T-helper 1 cell treated with Interleukin-12 subunit alpha and Interleukin-12 subunit beta and Interleukin-4 antibody, amounts not matched to agents 30 ng/mL and 1 ng/mL, for 36 hours (primary cell): ENCODE measurements around the gene TOP1. TPM values are rescaled to one million over a fixed set of nuclear protein-coding genes. Genes with fewer than 3 reads are reported as not detected.

Source experiments
- intact Hi-C: fragments of 100-400 bp; cut with micrococcal nuclease; formaldehyde crosslinking; loops from one replicate; pipeline ENCODE4 v1.15.1; 2024
- total RNA-seq: library from RNA; stranded (reverse); gene quantifications from 2 replicates; pipeline ENCODE4 v1.2.3, GENCODE V29; 2022

The TOP1 gene
- total RNA-seq, 1 donor from 2014 or later, result 98.4 TPM

DNA sequence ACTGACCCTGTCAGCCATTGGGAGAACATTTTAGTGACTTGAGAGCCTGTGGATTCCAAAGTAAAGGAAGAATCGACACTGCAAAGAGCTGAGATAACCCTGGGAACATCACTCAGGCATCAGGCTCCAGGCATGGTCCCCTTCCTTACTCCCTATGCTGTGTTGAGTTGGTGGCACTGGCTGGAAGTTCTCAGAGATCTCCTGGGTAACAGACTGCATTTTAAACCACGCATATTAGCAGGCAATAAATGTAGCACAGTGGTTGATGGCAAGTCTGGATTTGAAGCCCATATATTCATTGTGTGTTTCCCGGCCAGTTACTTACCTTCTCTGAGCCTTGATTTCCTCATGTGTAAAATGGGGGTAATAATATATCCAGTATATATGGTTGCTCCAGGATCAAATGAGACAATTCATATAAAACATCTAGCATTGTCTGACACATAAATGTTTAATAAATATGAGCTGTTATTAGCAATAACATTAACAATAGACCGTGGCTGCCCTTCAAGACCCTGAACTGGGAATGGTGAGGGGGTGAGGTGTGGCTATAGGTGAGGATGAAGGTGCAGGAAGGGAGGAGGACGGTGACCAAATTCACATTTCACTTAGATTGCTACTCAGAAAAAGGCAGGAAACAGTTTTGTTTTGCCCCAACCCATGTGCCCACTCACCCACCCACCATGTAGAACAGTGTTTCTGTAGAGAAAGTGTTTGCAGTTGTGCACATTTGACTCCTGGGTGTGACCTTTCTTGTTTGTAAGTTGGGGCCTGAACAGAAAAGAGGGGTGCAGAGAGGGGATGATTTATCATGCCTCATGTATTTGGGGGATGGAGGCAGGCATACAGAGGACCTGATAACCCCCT, 110.8 kb downstream of the TOP1 start:
- intact Hi-C loops, result loop anchor here (1.0 to 5.0 kb wide), 6 partner anchors 18 to 479 kb away; partner anchors contain the start of gene CHD6

DNA sequence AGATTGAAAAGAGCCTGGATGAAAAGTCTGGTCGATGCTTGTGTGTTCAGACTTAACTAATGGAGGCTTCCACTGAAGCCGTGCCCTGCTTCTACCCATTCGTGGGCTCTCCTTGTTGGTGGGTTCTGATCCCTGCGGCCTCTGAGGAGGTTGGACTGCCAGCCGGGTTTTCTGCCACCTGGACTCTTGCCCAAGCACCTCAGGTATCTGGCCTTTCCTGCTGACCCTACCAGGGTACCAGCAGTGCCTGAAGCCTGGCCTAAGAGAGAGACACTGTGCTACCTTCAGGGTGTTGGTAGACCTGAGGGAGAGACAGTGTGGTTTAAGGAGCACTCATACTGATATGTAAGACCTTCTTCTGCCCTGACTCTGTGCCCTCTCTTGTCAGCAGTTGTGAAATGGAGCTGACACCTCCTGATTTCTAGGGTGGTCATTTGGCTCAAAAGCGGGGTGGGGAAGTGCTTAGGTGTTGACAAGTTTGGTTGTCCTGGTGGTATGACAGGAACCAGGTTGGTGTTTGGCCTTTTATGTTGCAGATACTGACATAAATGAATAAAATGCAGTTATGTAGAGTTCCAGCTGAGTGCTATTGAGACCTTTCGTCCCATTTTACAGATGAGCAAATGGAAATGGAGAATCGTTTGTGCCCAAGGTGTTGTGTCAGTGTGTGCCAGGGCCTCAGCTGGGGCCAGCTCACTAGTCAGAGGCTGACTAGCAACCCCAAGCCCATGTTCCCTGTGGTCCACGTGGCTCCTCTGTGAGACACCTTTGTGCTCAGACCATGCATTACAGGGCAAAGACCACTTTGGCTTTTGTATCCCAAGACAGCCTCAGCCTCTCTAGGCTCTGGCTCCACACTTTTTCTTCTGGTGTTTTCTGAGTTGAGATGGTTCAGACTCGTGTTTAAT, 111.9 kb downstream of the TOP1 start:
- intact Hi-C loops, result no loop called here

DNA sequence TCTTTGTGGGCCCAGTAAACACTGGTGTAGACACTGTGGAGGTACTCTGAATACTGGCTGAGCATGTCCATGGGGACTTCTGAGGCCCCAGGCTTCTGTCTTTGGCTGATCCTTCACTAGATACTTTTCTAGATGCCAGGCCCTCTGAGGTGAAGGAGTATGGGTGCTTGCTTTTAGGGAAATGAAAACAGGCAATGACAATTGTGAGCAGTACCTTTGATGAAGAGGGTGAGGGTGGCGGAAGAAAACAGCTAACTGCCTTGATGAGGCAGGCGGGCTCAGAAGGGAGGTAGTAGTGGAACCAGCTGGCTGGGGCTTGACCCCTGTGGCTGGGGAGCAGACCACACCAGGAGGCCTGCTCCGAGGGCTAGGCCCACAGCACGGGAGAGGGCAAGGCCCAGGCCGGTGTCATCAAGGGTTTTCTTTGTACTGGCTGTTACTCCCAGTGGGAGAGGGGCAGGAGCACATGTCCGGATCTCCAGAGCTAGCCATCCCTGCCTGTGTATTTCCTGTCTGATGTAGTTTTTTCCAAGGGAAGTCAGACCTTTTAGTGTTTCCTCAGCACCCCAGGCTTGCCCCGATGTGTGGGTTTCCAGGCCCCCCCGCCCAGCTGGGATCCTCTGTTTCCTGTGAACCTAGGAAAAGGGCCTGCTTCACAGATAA, 112.7 kb downstream of the TOP1 start:
- intact Hi-C loops, result no loop called here

DNA sequence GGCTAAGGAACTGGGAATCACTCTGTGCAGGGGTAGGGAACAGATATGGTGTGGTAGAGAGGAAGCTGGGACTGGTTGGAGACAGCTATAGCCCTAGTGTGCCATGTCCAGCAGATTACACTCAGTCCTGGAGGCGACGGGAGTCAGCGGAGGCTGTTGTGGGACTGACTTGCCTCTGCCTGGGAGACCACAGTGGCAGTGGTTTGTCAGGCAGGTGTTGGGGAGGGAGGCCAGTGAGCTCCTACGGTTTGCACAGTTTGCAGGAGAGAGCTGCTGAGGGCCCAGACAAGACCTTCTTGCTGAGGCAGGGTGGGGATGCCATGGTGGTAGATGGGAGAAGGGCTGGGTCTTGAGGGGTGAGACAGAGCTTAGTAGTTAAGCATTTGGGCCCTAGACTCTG, 113.6 kb downstream of the TOP1 start:
- intact Hi-C loops, result no loop called here

DNA sequence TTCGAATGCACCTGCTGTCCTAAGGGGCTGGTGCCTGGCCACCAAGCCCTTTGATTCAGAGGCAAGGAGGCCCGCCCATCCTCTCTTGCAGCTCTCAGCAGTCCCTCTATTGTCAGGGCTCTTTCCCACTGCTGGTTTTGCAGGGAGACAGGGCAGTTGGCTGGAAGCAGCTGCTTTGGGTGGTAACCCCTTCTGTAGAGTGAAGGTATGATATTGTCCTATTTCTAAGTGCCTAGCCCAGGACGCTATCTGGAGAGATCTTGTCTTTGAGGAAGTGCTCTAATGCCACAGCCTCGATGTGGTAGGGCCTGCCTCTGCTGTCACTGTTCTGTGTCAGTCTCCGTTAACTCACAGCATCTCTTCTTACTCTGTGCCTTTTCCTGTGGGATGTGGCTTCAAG, 114.3 kb downstream of the TOP1 start:
- intact Hi-C loops, result no loop called here

DNA sequence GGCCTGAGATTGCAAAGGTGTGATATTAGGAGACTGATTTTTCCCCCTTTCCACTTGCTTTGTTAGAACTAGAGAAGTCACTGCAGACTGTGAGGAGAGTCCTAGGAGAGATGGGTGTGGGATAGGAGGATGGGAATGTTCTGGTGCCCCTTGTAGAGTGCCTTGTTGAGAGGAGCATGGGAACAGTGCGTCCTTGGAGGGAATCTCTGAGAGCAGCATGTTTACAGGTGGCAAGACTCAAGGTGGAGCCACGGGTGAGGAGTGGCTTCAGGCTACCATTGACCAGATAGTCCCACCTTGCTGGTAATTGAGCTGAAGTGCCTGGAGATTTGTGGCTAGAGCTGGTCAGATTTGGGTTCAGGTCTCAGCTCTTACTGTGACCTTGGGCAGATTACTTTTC, 114.7 kb downstream of the TOP1 start:
- intact Hi-C loops, result no loop called here

DNA sequence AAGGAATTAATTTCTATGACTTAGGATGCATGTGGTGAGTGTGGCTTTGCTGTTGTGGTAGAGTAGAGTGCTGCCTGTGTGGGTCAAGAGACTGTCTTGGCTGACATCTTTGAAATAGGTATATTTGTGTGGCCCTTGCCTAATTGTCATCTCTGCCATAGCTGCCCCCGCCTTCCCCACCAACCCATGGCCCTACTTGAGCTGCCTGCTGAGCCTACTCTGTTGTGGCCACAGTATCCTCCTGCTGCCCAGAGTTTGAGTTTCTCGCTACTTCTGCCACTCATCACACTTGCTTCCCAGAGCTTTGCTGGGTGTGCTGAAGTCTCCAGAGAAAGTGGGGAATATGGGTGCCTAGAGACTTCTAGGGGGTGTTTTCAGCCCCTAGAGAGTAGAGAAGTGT, 116.7 kb downstream of the TOP1 start:
- intact Hi-C loops, result no loop called here

DNA sequence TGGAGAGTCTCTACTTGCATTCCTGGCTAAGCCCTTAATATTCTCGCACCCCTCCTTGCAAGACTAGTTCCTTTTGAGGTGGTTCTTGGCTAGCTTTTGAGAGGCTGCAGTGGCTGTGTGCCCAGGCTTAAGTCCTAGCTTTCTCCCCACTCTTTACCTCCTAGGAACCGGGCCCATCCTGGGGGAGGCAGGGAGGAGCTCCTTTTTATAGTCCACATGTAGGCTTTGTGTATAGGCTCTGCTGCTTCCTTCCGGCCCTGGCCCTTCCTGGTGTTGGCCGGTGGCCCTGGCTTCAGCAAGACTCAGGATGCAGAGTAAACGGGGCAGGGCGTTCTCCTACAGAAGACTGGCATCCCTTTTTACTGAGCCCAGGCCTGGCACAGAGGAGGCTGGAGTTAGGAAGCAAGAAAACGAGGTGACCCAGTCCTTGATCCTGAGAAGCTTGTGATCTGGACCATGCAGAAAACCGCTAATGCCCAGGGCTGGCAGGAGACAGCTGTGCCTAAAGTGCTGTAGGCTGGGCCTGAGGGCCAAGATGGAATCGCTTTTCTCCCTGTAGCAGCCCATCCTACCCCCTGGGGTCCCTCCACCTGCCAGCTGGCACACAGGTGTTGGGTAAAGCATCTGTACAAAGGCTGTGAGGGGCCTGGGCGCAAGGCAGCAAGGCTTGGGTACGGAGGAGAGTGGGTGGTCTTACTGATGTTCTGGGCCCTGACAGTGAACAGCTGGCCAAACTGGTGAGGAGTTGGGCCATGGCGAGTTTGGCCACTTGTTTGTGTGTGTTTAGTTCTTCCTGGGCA, 117.4 kb downstream of the TOP1 start:
- intact Hi-C loops, result no loop called here

DNA sequence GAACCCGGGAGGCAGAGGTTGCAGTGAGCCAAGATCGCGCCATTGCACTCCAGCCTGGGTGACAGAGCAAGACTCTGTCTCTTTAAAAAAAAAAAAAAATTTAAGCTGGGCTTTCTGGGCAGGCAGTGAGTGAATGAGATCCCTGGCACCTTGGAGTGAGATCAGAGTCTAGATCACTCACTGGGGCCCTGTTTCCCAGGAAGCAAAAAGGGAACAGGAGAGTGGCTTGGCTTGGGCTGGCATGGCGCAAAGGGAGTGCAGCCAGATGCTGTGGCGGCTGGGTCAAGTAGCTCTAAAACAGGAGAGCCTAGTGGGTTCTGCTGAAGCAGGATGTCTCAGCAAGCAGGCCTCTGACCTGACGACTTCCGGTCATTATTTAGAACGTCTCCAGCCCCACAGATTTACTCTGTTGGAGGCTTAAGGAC, 119.2 kb downstream of the TOP1 start:
- intact Hi-C loops, result no loop called here

DNA sequence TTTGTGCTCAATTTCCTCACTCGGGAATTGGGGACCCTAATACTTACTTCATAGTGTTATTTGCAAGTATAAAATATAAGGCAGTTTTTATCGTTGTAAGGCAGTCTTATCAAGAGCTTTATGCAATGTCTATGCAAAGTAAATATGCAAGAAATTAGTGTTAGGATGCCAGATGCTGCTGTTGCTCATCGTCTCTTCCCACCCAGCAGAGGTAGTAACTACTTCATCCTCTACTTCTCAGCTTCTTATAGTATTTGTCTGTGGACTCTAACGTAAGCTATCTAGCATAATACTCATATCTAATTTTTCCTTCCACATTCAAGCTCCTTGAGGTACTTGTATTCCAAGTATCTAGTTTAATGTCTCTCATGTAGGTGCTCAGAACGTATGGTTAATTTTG, 120.3 kb downstream of the TOP1 start:
- intact Hi-C loops, result loop anchor here (1.0 kb wide), 1 partner anchor 8 kb away; no protein-coding TSS in a partner anchor

DNA sequence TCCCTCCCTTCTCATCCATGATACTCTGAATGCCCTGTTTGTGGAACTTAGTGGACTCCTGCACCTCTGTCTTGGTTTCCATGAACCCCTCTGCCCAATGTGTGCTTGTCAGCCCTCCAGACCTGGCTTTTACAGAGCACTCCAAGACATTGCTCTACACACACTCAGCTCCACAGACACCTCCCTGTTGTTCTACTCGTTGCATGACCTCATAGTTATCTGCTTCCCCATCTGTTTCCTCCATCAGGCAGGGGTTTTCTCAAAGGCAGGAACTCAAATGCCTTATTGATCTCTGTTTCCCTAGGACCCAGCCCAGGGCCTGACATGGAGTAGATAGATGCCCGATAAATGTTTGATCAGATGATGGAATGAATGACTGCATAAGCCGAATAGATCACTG, 122.0 kb downstream of the TOP1 start:
- intact Hi-C loops, result no loop called here

DNA sequence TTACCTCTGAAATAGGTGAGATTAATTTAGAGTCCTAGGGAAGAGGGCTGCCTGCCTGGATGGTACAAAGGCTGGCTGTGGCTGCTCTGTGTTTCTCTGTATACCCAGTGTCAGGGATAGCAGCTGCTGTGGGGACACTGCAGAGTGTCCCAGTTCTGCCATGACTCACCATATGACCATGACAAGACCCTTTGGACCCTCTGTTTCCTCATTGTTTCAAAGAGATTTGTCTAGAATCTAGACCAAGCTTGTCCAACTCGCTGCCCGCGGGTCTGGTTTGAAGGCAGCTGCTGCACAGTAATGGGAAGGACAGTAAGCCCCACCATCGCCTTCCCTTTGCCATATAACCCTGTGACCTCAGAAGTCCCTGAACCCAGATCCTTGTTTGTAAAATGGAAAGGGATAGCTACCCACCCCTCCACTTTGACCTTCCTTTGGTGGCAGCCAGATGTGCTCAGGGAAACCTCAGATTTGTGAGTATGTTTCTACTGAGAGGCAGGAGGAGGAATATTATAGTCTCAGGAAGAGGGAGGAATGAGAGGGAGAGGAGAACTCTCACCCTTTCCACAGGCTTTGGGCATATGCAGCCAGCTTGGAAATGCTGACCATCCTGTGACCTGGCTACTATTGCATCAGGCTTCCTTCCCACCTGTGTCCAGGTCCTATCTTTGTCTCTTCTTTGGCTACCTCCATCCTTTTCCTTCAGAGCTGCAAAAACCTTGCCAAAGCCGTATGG, 122.7 kb downstream of the TOP1 start:
- intact Hi-C loops, result no loop called here

DNA sequence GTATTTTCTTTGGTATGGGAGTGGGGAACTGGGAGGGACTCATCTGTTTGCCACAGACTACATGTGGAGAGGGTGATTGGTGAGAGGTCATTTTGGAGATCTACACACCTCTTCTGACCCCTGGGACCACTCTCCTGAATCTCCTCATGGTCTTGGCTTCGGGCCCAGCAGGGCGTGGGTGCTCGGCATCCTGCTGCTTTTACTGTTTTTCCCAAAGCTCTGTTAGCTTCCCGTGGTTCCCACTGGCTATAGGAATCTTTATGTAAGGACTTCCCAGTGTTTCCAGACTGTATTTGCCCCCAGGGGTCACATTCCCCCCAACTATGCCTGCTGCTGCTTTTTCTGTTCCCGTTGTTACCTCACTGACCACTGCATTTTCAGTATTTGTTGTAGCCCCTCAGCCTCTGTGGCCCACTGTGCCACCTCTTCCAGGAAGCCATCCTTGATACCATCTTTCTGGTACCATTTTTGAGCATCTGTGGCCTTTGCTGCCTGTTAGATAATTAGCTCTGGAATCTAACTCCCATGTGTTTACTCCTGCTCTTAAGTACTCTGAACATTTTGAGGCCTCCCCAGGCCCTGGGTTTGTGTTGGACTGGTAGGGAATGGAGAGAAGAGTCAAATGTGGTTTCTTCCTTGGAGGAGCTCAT, 123.6 kb downstream of the TOP1 start:
- intact Hi-C loops, result no loop called here

DNA sequence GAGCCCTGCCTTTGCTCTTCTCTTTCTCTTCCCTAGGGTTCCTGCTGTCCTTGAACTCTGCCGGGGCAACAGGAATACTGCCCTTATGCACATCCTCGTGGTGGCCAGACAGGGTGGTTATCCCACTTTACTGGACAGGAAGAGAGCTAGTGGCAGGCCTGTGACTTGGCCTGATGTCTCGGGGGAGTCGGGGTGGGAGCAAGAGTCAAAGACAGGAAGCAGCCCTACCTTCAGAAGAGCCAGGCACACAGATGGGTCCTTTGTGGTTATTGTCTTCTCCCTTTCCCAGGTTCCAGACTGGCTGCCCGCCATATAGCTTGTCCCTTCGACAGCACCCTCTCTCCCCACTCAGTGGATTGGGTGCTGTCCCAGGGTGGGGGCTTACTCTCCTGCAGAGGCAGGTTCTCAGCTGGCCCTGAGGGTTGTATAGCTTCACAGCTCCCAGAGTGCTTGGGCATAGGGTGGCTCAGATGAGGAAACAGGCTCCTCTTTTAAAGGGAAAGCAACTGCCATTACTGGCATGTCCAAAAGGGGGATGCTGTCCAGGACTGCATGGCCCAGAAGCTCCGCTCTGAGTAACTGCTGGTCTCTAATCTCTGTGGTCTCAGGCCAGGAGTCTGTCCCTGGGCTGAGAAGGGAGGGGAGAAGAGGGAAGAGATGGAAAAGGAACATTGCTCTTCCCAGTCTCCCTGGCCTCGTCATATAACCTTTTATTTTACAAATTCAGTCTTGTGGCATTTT, 126.0 kb downstream of the TOP1 start:
- intact Hi-C loops, result loop anchor here (5.0 kb wide), 2 partner anchors 78 to 463 kb away; partner anchors contain the start of gene CHD6

DNA sequence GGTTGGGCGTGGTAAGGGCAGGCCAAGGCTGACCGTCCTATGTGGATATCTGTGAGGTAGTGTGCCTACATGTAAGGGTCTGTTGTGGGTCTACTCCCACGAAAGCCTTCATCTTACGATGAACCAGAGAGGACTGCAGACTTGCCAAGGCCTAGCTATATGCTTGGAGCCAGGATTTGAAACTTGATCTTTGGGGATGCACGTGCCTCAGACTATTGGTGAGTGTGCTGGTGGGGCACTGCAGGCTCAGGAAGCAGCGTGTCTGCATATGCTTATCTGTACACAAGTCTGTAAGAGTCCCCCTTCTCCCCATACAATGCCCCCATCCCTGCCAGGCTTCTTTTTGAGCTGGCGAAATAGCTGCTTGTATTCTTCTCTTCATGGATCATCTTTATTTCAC, 126.6 kb downstream of the TOP1 start:
- intact Hi-C loops, result loop anchor here (5.0 kb wide), 2 partner anchors 77 to 462 kb away; partner anchors contain the start of gene CHD6

DNA sequence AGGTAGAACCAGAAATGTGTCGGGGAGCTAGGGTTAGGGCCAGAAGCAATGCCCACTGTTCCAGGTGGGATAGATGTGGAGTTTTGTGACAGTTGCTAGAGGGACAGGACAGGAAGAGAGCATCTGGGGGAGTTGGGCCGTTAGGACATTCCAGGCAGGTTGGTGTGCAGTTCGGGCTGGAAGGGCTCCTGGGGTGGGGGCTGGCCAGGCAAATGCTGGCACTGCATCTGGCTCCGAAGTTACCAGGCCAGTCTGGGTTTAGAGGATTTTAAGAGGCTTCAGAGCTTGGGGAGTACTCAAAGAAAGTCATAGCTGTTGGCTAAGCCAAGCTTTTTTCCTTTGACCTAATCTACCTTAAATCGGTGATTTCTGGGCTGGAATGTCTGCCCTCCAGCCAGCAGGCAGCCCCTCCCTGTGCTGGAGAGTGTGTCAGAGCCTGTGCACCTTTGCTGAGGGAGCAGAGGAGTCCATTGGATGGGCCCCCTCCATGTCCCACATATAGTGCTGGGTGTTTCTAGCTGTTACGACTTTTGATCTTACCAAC, 129.5 kb downstream of the TOP1 start:
- intact Hi-C loops, result loop anchor here (5.0 kb wide), 2 partner anchors 74 to 459 kb away; partner anchors contain the start of gene CHD6

DNA sequence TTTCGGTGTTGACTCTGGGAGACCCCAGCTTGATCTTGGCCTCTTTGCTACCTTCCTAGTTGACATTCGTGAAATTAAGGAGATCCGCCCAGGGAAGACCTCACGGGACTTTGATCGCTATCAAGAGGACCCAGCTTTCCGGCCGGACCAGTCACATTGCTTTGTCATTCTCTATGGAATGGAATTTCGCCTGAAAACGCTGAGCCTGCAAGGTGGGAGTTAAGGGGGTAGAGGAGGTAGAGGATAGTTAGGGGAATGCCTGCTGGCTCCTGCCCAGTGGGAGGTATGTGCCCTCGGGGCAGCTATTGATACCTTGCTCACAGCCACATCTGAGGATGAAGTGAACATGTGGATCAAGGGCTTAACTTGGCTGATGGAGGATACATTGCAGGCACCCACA, 130.9 kb downstream of the TOP1 start:
- intact Hi-C loops, result loop anchor here (5.0 kb wide), 2 partner anchors 73 to 458 kb away; partner anchors contain the start of gene CHD6

DNA sequence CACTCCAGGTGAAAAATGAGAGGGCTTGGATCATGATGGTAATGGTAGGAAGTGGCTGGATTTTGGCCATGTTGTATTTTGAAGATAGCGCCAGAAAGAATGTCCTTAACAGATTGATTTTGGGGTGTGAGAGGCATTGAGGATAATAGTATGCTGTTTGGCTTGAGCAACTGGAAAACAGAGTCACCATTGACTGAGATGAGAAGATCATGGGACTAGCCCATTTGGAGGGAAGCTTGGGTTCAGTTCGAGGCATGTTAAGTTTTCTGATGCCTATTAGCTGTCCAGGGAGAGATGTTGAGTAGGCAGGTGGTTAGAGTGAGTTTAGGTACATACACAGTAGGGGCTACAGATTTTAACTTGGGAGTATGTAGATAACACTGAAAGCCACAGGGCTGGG, 132.1 kb downstream of the TOP1 start:
- intact Hi-C loops, result no loop called here
